Loucy (cell line): ENCODE measurements around the gene BAAT.

Experiments used
- CTCF ChIP-seq: fragments of 200-600 bp; sonication (generic); conservative IDR thresholded peaks from 2 replicates; pipeline ENCODE4 v1.5.1; 2014; ENCODE audit warnings: mild to moderate bottlenecking, antibody characterized with exemption, low read length
- EZH2phosphoT487 ChIP-seq: fragments of 200-600 bp; IDR thresholded peaks from 2 replicates; pipeline ENCODE4 v1.6.1; 2018; ENCODE audit warnings: antibody characterized with exemption, mild to moderate bottlenecking, moderate library complexity, borderline replicate concordance

DNA sequence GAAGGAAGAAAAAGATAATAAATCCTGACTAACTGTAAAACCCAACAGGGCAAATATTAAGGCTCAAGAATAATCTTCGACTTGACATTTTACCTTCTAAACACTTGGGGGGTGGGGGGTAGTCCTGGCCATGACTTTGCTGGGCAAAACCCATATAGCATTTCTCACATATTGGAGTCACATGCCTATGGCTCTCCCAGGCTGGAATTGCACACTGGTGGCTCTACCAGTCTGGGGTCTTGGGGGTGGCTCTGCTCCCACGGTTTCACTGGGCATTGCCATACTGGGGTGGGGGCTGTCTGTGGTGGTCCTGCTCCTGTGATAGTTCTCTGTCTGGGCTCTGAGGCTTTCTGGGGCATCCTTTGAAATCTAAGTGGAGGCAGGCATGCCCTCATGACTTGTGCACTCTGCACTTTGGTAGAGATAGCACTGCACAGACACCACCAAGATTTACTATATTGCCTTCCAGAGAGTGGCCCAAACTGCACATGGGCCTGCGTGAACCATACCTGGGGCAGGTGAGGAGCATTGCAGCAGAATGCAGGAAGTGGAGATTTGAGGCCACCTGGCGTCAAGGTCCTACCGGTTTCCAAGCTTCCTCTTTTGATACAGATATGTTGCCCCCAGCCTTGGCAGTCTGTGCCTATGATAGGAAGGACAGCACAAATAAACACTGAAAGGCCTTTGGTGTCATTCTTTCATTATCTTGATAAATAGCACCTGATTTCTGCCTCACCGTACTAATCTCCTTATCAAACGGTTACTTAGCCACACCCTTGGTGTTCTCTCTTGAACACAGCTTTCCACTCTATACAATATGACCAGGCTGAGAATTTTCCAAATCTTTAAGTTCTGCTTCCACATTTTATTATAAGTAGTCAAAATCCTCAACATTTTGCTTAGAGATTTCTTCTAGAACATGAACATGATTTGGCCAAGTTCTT, 29.8 kb downstream of the BAAT start:
- no peak for TF ChIP-seq CTCF
- TF ChIP-seq EZH2phosphoT487, result no peak
